GM13976 (cell line): ENCODE results near the gene NAA11.

Source experiments
- DNase-seq: peaks from one replicate; pipeline ENCODE4 v3.0.0; 2012; ENCODE audit warnings: low spot score
- in situ Hi-C: fragments of 300-500 bp; cut with MboI; formaldehyde crosslinking; loops from one replicate; pipeline ENCODE4 v1.12.0; 2022; ENCODE audit warnings: low sequenced_read_pairs, mixed read lengths, inconsistent platforms; ENCODE audit not compliant: unreplicated experiment
- TF ChIP-seq, protein P1 (sequence below): IDR thresholded peaks from 2 replicates; pipeline ENCODE4 v1.5.1; 2012; ENCODE audit warnings: borderline replicate concordance, mild to moderate bottlenecking; ENCODE audit not compliant: insufficient read depth; ENCODE audit errors: extremely low read depth, missing control alignments, control extremely low read depth

NAA11 gene

DNA sequence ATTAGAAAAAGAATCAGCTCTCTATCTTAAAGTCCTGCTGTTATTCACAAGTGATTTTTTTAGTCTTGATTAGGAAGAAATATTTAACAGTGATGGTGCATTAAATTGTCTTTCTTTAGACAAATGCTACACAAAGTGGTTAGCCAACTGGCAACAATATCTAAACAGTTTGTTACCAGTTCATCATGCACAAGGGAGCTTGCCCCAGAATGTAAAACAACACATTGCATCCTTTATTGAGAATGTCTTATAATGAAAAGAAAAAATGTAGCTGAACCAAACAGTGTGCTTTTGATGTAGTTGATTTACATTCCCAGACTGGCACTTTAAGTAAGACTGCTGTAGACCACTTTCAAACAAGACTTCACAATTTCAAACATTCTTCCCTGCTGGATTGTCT is 34.1 kb upstream of the NAA11 start:
- no peak for DNase-seq
- TF ChIP-seq, protein P1, sequence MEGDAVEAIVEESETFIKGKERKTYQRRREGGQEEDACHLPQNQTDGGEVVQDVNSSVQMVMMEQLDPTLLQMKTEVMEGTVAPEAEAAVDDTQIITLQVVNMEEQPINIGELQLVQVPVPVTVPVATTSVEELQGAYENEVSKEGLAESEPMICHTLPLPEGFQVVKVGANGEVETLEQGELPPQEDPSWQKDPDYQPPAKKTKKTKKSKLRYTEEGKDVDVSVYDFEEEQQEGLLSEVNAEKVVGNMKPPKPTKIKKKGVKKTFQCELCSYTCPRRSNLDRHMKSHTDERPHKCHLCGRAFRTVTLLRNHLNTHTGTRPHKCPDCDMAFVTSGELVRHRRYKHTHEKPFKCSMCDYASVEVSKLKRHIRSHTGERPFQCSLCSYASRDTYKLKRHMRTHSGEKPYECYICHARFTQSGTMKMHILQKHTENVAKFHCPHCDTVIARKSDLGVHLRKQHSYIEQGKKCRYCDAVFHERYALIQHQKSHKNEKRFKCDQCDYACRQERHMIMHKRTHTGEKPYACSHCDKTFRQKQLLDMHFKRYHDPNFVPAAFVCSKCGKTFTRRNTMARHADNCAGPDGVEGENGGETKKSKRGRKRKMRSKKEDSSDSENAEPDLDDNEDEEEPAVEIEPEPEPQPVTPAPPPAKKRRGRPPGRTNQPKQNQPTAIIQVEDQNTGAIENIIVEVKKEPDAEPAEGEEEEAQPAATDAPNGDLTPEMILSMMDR, result no peak
- in situ Hi-C loops, result no loop called here

DNA sequence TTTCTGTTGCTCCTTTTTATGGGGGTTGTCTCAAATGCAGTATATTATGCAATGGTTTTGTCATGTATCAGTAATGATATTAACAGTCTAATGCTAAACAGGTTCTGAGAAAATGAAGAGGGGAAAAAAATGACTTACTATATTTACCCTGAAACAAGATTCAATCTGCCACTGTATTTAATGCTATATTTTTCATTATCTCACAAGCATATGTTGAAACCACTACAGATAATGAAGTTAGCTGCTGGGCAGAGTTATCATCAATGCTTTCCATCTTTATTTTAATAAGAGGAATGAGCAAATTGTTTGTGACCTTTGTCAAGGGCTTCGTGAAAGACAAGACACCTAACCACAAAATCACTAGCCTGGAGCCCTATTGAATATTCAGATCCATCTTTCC is 32.6 kb upstream of the NAA11 start:
- in situ Hi-C loops, result no loop called here
- DNase-seq, result no peak
- TF ChIP-seq, protein P1, result no peak

DNA sequence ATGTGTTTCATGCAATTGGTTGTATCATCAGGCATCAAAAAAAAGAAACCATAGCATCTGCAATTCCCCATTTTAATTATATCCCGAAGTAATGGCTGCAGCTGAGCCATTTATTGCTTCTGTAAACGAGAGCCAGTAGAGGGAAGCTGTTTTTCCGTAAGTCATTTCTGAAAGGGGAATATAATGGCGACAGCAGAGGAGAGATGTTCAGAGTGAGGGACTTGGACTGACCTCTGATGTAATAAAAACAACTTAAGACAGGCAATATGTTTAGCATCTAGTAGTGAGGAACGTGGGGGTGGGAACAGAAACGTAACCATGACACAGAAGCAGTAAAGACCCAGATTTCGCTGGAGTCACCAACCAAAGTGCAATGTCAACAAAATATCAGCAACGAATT is 31.5 kb upstream of the NAA11 start:
- in situ Hi-C loops, result no loop called here
- TF ChIP-seq, protein P1, result no peak
- no peak for DNase-seq

DNA sequence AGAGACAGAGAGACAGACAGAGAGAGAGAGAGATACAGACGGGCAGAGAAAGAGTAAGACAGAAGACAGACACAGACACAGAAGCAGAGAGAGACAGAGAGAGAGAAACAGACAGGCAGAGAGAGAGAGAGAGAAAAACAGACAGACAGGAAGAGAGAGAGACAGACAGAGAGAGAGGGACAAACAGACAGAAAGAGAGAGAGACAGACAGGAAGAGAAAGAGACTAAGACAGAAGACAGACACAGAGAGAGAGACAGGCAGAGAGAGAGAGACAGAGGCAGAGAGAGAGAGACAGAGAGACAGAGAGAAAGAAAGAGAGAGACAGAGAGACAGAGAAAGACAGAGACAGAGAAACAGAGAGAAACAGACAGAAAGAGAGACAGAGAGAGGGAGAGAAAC is 27.2 kb upstream of the NAA11 start:
- TF ChIP-seq, protein P1, result no peak
- in situ Hi-C loops, result no loop called here
- no peak for DNase-seq

DNA sequence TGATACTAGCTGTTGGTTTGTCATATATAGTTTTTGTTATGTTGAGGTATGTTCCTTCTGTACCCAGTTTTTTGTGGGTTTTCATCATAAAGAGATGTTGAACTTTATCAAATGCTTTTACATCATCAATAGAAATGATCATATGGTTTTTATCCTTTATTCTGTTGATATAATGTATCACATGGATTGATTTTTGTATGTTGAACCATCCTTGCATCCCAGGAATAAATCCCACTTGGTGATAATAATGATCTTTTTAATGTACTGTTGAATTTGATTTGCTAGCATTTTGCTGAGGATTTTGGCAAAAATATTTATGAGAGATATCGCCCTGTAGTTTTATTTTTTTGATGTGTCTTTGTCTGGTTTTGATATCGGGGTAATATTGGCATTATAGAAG is 22.5 kb upstream of the NAA11 start:
- in situ Hi-C loops, result no loop called here
- TF ChIP-seq, protein P1, result no peak
- no peak for DNase-seq

DNA sequence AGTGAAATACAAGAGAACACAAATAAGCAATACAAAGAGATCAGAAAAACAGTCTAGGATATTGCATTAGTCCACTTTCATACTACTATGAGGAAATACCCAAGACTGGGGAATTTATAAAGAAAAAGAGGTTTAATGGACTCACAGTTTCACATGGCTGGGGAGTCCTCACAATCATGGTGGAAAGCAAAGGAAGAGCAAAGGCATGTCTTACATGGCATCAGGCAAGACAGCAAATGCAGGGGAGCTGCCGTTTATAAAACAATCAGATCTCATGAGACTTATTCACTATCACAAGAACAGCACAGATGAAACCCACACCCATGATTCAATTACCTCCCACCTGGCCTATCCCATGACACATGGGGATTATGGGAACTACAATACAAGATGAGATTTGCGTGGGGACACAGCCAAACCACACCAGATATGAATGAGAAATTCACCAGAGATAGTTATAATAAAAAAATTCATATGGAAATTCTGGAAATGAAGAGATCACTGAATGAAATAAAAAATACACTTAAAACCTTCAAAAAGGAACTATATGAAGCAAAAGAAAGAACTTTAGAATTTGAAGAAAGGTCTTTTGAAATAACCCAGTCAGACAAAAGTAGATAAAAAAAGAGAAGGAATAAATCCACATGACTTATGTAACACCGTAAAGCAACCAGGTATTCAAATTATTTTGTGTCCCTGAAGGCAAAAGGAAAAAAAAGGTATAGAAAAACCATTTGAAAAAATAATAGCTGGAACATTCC is 16.2 kb upstream of the NAA11 start:
- DNase-seq, result no peak
- in situ Hi-C loops, result no loop called here
- TF ChIP-seq, protein P1, result no peak

DNA sequence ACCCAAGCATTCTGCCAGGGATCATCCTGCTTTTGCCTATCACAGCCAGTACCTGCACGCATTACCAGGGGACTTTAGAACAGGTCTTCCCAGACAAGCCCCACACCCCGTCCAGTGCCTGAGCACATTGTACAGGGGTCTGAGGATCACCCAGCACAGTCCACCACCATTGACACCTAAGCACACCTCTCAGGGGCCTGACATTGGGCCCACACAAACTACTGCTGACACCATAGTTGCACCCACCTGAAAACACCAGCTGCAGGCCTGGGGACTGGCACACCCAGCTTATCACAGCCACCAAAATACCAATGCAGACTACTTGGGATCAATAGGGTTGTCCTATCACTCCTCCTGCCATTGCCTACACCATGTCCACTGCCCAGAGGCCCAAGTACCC is 14.7 kb upstream of the NAA11 start:
- no peak for DNase-seq
- in situ Hi-C loops, result no loop called here
- TF ChIP-seq, protein P1, result no peak
